ENCODE results near the gene FLVCR2. TPM values are rescaled to one million over a fixed set of nuclear protein-coding genes. Genes with fewer than 3 reads are reported as not detected.
A peak's percentile ranks its signal among the peaks of the same experiment; 100 is the strongest.

FLVCR2 gene
- total and polyA plus RNA-seq, 2 experiments from 2014 or later, result 1.4 to 3.1 TPM

- Mint-ChIP-seq H3K27me3 (ENCODE audit: insufficient read depth, low read depth, poor library complexity) (peaks cover 7% of the 10 kb centered on the region), H3K4me1 (peaks cover 49% of the 10 kb centered on the region), H3K4me3 (peak overlapping the region; percentile 63), H3K9me3 (no peaks in the 10 kb centered on the region), H3K36me3 (ENCODE audit: low read depth) (peaks cover 9% of the 10 kb centered on the region; the same call in 2 of the 3 replicates), H3K27ac (peak overlapping the region; percentile 92)
- H2AFZ ChIP-seq, result no peak overlapping the region
- H3K4me2 ChIP-seq, result peak overlapping the region; percentile 61
- H3K27ac ChIP-seq (ENCODE audit: low read depth), result peak overlapping the region; percentile 94
- peak; percentile 78 for DNase-seq (ENCODE audit: low spot score)
- peak overlapping the region; percentile 30 for H3K4me3 ChIP-seq
- ATAC-seq, result peak; percentile 80
- H3K36me3 ChIP-seq (ENCODE audit: insufficient read depth), result no peaks in the 10 kb centered on the region; the same call in 1 of the 2 replicates
- peaks cover 15% of the 10 kb centered on the region for H3K9me2 ChIP-seq (ENCODE audit: insufficient read depth)
- H3K79me2 ChIP-seq (replicated peaks; ENCODE audit: insufficient read depth), result no peaks in the 10 kb centered on the region
- no peaks in the 10 kb centered on the region for H3K27me3 ChIP-seq (ENCODE audit: insufficient read depth)
- TF ChIP-seq ETS1 (IDR thresholded peaks at IDR 0.05) (no peak), REST (IDR thresholded peaks at IDR 0.05; ENCODE audit: unreplicated experiment) (no peak), EZH2 (IDR thresholded peaks at IDR 0.05; ENCODE audit: low read depth, unreplicated experiment) (no peak), NANOG (IDR thresholded peaks at IDR 0.05; ENCODE audit: borderline replicate concordance) (no peak), EZH2phosphoT487 (IDR thresholded peaks at IDR 0.05; ENCODE audit: unreplicated experiment) (no peak), ZNF114 (CRISPR knock-in tag; IDR thresholded peaks at IDR 0.05) (no peak), JUNB (IDR thresholded peaks at IDR 0.05; ENCODE audit: unreplicated experiment) (no peak), ZNF331 (CRISPR knock-in tag; IDR thresholded peaks at IDR 0.05; ENCODE audit: low read depth) (no peak), POLR2AphosphoS5 (IDR thresholded peaks at IDR 0.05; ENCODE audit: low read depth) (peak; percentile 12; the same call in 1 of the 2 replicates), CTCF (conservative IDR thresholded peaks at IDR 0.05; ENCODE audit: low read depth in 2 of 2) (no peak)
- TF ChIP-seq, protein P1, sequence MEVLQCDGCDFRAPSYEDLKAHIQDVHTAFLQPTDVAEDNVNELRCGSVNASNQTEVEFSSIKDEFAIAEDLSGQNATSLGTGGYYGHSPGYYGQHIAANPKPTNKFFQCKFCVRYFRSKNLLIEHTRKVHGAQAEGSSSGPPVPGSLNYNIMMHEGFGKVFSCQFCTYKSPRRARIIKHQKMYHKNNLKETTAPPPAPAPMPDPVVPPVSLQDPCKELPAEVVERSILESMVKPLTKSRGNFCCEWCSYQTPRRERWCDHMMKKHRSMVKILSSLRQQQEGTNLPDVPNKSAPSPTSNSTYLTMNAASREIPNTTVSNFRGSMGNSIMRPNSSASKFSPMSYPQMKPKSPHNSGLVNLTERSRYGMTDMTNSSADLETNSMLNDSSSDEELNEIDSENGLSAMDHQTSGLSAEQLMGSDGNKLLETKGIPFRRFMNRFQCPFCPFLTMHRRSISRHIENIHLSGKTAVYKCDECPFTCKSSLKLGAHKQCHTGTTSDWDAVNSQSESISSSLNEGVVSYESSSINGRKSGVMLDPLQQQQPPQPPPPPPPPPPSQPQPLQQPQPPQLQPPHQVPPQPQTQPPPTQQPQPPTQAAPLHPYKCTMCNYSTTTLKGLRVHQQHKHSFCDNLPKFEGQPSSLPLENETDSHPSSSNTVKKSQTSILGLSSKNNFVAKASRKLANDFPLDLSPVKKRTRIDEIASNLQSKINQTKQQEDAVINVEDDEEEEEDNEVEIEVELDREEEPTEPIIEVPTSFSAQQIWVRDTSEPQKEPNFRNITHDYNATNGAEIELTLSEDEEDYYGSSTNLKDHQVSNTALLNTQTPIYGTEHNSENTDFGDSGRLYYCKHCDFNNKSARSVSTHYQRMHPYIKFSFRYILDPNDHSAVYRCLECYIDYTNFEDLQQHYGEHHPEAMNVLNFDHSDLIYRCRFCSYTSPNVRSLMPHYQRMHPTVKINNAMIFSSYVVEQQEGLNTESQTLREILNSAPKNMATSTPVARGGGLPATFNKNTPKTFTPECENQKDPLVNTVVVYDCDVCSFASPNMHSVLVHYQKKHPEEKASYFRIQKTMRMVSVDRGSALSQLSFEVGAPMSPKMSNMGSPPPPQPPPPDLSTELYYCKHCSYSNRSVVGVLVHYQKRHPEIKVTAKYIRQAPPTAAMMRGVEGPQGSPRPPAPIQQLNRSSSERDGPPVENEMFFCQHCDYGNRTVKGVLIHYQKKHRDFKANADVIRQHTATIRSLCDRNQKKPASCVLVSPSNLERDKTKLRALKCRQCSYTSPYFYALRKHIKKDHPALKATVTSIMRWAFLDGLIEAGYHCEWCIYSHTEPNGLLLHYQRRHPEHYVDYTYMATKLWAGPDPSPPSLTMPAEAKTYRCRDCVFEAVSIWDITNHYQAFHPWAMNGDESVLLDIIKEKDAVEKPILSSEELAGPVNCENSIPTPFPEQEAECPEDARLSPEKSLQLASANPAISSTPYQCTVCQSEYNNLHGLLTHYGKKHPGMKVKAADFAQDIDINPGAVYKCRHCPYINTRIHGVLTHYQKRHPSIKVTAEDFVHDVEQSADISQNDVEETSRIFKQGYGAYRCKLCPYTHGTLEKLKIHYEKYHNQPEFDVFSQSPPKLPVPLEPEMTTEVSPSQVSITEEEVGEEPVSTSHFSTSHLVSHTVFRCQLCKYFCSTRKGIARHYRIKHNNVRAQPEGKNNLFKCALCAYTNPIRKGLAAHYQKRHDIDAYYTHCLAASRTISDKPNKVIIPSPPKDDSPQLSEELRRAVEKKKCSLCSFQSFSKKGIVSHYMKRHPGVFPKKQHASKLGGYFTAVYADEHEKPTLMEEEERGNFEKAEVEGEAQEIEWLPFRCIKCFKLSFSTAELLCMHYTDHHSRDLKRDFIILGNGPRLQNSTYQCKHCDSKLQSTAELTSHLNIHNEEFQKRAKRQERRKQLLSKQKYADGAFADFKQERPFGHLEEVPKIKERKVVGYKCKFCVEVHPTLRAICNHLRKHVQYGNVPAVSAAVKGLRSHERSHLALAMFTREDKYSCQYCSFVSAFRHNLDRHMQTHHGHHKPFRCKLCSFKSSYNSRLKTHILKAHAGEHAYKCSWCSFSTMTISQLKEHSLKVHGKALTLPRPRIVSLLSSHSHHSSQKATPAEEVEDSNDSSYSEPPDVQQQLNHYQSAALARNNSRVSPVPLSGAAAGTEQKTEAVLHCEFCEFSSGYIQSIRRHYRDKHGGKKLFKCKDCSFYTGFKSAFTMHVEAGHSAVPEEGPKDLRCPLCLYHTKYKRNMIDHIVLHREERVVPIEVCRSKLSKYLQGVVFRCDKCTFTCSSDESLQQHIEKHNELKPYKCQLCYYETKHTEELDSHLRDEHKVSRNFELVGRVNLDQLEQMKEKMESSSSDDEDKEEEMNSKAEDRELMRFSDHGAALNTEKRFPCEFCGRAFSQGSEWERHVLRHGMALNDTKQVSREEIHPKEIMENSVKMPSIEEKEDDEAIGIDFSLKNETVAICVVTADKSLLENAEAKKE (CRISPR knock-in tag; IDR thresholded peaks at IDR 0.05), result peak; percentile 84
- H3F3A ChIP-seq (replicated peaks; ENCODE audit: low read depth), result peaks cover 5% of the 10 kb centered on the region; the same call in 1 of the 2 replicates
- no peaks in the 10 kb centered on the region for H4K20me1 ChIP-seq (replicated peaks; ENCODE audit: insufficient read depth)
- H3K4me1 ChIP-seq (ENCODE audit: insufficient read depth), result peaks cover 29% of the 10 kb centered on the region
Measured at GRCh38 chr14:75631453-75631831, 53.0 kb downstream of the FLVCR2 start.
